Lower lobe of right lung (tissue), 2 donors: Measurements from ENCODE around the gene GEMIN4. TPM values are rescaled to one million over a fixed set of nuclear protein-coding genes. Genes with fewer than 3 reads are reported as not detected.
A peak's percentile ranks its signal among the peaks of the same experiment; 100 is the strongest.
"Not testable (repeated sequence)": the region's sequence is repeated elsewhere in the genome, so short reads cannot be mapped to it uniquely, and the experiment has no call there.

Experiments
- ATAC-seq, 2 donors: fragments of 200-7000 bp; cut with Tn5 transposase; one replicate each; pipeline ENCODE4 v1.9.1; 2020 to 2022; ENCODE audit warnings: mild to moderate bottlenecking in 2 of 2, moderate library complexity in 2 of 2
- DNase-seq: peaks from one replicate; pipeline ENCODE4 v3.0.0-alpha.2; 2020
- H3K27ac ChIP-seq: fragments of 200-600 bp; one replicate; pipeline ENCODE4 v1.8.0; 2022
- H3K27me3 ChIP-seq: fragments of 200-600 bp; one replicate; pipeline ENCODE4 v1.8.0; 2022; ENCODE audit warnings: low read depth
- H3K36me3 ChIP-seq: fragments of 200-600 bp; one replicate; pipeline ENCODE4 v1.8.0; 2022; ENCODE audit warnings: mild to moderate bottlenecking
- H3K4me1 ChIP-seq: fragments of 200-600 bp; one replicate; pipeline ENCODE4 v1.8.0; 2022
- H3K4me3 ChIP-seq: fragments of 200-600 bp; one replicate; pipeline ENCODE4 v1.8.0; 2022; ENCODE audit warnings: mild to moderate bottlenecking
- H3K9me3 ChIP-seq: fragments of 200-600 bp; one replicate; pipeline ENCODE4 v1.8.0; 2022
- intact Hi-C: fragments of 100-400 bp; cut with DNase I; formaldehyde crosslinking; loops from one replicate; pipeline ENCODE4 v1.11.0; 2022
- total RNA-seq: library from RNA; stranded (reverse); fragmentation: NEBNext Ultra II Directional; extraction: Animal tissue kit (Norgen Biotek cat#: 25700); gene quantifications from one replicate; pipeline ENCODE4 v1.2.1, GENCODE V29; 2021
- TF ChIP-seq, protein P1 (sequence below): fragments of 200-600 bp; IDR thresholded peaks from one replicate; pipeline ENCODE4 v1.8.0; 2022; ENCODE audit warnings: antibody characterized with exemption, mild to moderate bottlenecking
- donor health status: DM: no; HTN: yes; CAD: no; lungs with severe emphysema.

GEMIN4 gene
- total RNA-seq, 1 donor from 2014 or later = 21.5 TPM

DNA sequence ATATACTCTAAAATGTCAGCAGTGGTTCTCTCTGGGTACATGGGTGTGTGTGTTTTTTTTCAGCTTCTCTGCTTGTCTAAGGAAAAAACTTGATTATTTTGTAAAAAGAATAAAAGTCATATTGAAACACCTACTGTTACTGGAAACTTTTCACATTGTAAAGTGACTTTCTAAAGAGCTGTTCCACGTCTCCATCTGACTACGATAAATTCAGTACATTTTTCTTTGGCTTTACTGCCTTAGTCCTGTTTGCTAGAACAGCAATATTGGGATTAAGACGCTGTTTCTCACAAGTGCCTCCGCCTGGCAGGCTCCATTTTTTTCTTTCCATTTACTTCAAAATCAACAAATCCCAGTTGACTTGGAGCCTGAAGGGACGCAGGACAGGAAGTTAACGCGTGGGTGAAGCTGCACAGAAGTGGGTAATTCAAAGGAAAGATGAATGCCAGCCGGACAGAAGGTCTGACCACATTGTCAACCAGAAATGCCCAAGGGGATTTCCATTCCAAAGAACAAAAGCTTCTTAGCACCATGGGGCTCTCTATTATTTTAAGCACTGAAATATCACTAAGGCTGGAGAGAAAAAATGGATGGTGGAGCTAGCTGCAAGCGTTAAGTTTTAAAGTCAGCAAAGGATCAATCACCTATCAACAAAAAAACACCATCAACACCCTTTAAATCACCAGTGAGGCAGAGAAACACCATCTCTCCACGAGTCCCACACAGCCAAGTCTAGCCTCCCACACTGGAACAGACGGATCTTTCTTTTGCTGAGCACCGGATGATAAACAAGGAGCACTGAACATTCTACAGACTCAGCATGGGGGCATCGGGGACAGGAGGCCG lies 21.6 kb upstream of the GEMIN4 start:
- no peak for ATAC-seq
- Histone ChIP-seq H3K4me1 (no peaks in the 10 kb centered on the region), H3K27ac (no peak overlapping the region), H3K36me3 (peaks cover 95% of the 10 kb centered on the region), H3K4me3 (no peak overlapping the region), H3K27me3 (no peaks in the 10 kb centered on the region), H3K9me3 (no peaks in the 10 kb centered on the region)
- no peak for DNase-seq
- TF ChIP-seq, protein P1, sequence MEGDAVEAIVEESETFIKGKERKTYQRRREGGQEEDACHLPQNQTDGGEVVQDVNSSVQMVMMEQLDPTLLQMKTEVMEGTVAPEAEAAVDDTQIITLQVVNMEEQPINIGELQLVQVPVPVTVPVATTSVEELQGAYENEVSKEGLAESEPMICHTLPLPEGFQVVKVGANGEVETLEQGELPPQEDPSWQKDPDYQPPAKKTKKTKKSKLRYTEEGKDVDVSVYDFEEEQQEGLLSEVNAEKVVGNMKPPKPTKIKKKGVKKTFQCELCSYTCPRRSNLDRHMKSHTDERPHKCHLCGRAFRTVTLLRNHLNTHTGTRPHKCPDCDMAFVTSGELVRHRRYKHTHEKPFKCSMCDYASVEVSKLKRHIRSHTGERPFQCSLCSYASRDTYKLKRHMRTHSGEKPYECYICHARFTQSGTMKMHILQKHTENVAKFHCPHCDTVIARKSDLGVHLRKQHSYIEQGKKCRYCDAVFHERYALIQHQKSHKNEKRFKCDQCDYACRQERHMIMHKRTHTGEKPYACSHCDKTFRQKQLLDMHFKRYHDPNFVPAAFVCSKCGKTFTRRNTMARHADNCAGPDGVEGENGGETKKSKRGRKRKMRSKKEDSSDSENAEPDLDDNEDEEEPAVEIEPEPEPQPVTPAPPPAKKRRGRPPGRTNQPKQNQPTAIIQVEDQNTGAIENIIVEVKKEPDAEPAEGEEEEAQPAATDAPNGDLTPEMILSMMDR = no peak
- intact Hi-C loops = no loop called here

DNA sequence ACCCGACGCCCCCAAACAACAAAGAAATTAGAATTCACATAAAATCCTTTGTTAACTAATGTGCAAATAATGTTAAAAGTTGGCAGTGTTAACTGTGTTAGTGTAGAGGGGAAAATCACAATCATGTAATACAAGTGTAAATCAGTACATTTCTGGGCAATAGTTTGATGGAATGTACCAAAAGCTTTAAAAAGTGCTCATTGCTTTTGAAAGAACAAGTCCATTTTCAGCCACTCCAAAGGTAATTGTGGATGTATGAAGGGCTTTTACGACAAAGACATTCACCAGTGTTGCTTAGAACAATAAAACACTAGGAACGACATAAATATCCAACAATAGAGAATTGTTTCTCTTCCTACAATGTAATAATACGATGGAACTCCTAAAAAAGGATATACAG lies 21.0 kb upstream of the GEMIN4 start:
- TF ChIP-seq, protein P1 = no peak
- Histone ChIP-seq H3K36me3 (peaks cover 89% of the 10 kb centered on the region), H3K4me1 (no peaks in the 10 kb centered on the region), H3K27ac (no peak overlapping the region), H3K9me3 (no peaks in the 10 kb centered on the region), H3K27me3 (no peaks in the 10 kb centered on the region), H3K4me3 (no peak overlapping the region)
- ATAC-seq (no peak), DNase-seq (no peak)
- intact Hi-C loops = no loop called here

DNA sequence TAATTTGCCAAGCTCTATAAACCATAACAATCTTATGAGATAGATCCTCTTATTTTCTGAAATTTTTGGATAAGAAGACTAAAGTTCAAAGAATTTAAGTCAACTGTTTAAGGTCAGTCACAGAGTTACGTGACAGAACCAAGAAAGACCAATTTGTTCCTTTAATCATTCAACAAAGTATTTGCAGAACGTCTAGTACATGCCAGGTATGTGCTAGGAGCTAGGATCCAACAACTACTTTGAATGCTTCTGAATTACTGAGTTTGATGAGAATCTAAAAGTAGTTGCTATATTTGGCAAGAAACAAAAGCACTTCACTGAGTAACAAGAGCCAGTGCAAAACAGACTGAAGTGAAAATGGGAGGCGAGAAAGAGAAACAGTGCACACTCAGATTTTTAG lies 15.0 kb upstream of the GEMIN4 start:
- Histone ChIP-seq H3K27ac (no peak overlapping the region), H3K9me3 (no peaks in the 10 kb centered on the region), H3K4me3 (no peak overlapping the region), H3K36me3 (peaks cover 85% of the 10 kb centered on the region), H3K4me1 (peaks cover 4% of the 10 kb centered on the region), H3K27me3 (no peaks in the 10 kb centered on the region)
- no peak for DNase-seq
- peak; percentile 65 to 92 for ATAC-seq
- TF ChIP-seq, protein P1 = no peak
- intact Hi-C loops = no loop called here

DNA sequence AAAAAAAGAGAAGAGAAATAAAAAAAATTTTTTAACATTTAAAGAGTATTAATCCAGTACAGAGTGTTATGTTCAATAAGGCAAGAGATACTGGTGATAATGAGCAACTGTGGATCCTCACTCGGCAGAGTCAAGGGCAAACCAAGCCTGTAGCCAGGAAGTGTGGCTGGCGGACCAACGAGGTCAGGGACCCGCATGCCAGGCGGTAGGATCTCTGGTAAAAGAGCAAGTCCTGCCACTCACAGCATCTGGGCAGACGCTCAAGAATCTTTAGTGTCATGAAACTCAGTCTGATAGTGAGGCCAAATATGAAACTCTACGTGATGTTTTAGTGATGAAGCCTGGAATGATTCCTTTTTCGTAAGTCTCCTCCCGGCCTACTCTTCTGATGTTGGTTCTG lies 8.3 kb upstream of the GEMIN4 start:
- intact Hi-C loops = no loop called here
- DNase-seq = no peak
- Histone ChIP-seq H3K4me1 (no peaks in the 10 kb centered on the region), H3K9me3 (no peaks in the 10 kb centered on the region), H3K27ac (no peak overlapping the region), H3K36me3 (peaks cover 83% of the 10 kb centered on the region), H3K27me3 (no peaks in the 10 kb centered on the region), H3K4me3 (no peak overlapping the region)
- ATAC-seq = no peak
- TF ChIP-seq, protein P1 = no peak

DNA sequence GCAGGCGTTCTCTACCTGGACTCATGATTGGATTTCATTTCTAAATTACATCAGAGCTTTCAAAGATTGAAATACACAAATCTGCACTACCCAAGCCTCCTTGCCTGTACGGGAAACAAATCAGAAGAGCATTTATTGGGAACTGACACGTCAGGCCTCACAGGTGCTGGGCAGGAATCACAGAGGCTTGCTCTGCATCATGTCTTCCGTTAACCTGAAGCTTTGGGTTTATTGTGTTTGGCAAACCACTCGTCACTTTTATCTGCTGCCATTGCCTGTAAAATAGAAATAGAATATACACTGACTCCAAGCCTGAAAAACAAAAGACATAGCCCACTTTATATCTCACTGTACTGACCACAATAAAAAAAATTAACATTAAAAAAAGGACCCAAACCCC lies 7.9 kb upstream of the GEMIN4 start:
- Histone ChIP-seq H3K4me1 (no peaks in the 10 kb centered on the region), H3K27ac (no peak overlapping the region), H3K36me3 (peaks cover 78% of the 10 kb centered on the region), H3K9me3 (no peaks in the 10 kb centered on the region), H3K27me3 (no peaks in the 10 kb centered on the region), H3K4me3 (no peak overlapping the region)
- no peak for ATAC-seq
- TF ChIP-seq, protein P1 = no peak
- intact Hi-C loops = no loop called here
- no peak for DNase-seq

DNA sequence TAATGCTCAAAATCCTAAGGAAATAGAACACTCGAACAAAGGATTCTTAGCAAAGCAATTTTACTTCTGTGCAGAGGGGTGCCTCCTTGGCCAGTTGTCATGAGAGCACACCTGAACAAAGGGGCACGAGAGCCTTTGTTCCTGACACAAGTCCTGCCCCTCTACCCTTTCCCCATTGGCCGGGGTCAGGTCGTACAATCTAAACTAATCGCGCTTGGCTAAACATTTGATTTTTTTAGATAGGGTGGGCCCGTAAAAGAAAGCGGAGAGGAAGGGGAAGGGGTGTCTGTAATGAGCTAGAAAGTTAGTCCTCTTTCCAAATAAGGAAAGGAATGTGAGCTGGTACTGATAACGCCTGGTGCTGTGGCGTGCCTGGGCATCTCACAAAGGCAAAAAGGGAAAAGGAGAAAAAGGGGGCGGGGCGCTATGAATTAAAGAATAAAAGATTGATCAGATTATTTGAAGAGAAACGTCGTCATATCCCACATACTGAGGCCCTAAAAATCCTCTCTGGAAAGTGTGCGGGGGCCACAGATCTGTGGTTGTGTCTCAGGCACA lies 4.0 kb upstream of the GEMIN4 start:
- ATAC-seq, intact Hi-C loops, H3K27ac ChIP-seq, H3K27me3 ChIP-seq, H3K4me1 ChIP-seq, DNase-seq, H3K9me3 ChIP-seq, H3K4me3 ChIP-seq: not testable (repeated sequence)
- H3K36me3 ChIP-seq = peaks cover 41% of the 10 kb centered on the region

DNA sequence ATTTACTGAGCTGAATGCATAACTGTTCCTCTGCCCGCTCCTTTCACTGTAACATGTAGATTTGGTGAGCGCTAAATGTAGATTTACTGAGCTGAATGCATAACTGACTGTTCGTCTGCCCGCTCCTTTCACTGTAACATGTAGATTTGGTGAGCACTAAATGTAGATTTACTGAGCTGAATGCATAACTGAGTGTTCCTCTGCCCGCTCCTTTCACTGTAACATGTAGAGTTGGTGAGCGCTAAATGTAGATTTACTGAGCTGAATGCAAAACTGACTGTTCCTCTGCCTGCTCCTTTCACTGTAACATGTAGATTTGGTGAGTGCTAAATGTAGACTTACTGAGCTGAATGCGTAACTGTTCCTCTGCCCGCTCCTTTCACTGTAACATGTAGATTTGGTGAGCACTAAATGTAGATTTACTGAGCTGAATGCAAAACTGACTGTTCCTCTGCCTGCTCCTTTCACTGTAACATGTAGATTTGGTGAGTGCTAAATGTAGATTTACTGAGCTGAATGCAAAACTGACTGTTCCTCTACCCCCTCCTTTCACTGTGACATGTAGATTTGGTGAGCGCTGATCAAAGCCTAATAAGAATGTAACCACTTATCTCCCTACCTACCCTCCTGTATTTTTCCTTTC lies 3.4 kb upstream of the GEMIN4 start:
- Histone ChIP-seq H3K36me3 (peaks cover 35% of the 10 kb centered on the region), H3K4me1 (peaks cover 13% of the 10 kb centered on the region)
- H3K9me3 ChIP-seq, H3K4me3 ChIP-seq, H3K27me3 ChIP-seq, intact Hi-C loops, ATAC-seq, H3K27ac ChIP-seq, DNase-seq: not testable (repeated sequence)
